OCI-LY1 (cell line): Measurements from ENCODE around the gene RNF182.

Source experiments
- EZH2 ChIP-seq: fragments of 200-600 bp; sonication (generic), shearing (Covaris generic); IDR thresholded peaks from 2 replicates; pipeline ENCODE4 v1.8.0; 2017; ENCODE audit warnings: borderline replicate concordance, mixed run types, mild to moderate bottlenecking, antibody characterized with exemption, low read length, moderate library complexity, mixed read lengths
- TF ChIP-seq, protein P1 (sequence below): fragments of 200-600 bp; sonication (generic), shearing (Covaris generic); IDR thresholded peaks from 2 replicates; pipeline ENCODE4 v1.5.1; 2017; ENCODE audit warnings: mild to moderate bottlenecking, antibody characterized with exemption, low read length, moderate library complexity, mixed read lengths

DNA sequence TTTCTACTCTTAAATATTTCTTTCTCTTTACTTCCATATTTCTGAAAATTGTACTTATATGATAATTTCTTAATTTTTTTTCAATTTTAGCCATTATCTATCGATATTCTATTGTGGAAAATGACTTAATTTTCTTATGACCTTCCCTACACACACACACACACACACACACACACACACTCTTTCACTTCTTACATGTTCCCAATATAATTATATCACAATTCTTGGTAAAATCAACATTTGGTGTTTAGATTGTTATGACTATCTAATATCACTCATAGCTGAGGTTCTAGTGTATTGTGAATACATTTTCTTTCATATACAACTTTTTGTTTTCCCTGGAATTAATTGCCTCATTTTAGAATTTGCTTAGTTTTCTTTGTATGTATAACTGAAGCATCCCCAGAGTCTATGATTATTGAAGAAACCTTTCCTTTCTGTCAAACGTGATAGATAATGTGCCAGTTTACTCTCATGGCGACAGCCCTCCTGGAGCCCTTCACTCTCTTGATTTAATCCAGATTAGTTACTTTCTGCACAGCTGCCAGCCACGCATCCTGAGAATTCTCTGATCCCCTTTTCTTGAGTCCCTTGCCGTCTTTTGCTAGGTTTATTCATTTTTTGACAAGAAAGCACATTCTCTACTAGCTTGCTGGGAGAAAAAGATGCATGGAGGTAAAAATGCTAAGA is 63.4 kb downstream of the RNF182 start:
- TF ChIP-seq, protein P1, sequence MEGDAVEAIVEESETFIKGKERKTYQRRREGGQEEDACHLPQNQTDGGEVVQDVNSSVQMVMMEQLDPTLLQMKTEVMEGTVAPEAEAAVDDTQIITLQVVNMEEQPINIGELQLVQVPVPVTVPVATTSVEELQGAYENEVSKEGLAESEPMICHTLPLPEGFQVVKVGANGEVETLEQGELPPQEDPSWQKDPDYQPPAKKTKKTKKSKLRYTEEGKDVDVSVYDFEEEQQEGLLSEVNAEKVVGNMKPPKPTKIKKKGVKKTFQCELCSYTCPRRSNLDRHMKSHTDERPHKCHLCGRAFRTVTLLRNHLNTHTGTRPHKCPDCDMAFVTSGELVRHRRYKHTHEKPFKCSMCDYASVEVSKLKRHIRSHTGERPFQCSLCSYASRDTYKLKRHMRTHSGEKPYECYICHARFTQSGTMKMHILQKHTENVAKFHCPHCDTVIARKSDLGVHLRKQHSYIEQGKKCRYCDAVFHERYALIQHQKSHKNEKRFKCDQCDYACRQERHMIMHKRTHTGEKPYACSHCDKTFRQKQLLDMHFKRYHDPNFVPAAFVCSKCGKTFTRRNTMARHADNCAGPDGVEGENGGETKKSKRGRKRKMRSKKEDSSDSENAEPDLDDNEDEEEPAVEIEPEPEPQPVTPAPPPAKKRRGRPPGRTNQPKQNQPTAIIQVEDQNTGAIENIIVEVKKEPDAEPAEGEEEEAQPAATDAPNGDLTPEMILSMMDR, result no peak
- TF ChIP-seq EZH2, result no peak
